ENCODE measurements around the gene ANXA10.

DNA sequence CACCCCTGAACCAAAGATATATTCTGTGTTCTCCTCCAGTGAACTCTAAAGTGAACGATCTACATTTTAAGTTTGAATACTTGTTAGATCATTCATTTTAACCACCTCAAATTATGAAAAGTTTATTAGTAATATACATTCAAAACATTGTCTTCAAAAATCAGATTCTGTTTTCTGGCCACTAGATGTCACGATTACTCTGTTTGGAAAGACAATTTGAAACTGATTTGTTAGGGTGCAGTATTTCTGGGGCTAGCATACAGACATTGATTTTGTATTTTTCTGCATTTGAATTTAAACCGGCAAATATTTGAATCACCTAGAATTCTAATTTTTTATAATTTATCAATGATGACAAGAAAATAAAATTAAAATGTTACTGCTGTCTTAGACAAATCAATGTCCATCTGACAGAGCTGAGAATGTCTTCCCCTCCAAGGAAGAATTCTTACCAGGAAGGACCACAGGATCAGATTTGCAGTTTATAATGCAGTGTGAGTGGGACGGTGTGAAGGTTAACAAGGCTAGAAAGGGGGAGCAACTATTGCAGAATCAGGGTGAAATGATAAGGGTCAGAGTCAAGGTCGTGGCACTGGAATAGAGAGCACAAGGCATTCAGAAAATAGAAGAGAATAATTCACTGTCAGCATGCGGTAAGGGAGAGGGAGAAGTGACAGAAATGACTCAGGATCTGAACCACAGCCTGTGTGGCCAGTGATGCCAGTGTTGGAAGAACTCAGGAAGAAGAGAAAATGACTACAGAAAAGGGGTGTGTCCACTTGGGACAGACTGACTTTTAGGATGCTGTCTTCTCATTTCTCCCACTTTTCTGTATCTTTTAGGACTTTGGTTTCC lies 91.6 kb downstream of the ANXA10 start:
- TF ChIP-seq TAF1 (IDR thresholded peaks at IDR 0.05; ENCODE audit: low read depth, low read length) (no peak), SPI1 (IDR thresholded peaks at IDR 0.05; ENCODE audit: low read depth, low read length) (no peak), POU2F2 (IDR thresholded peaks at IDR 0.05; ENCODE audit: low read depth, low read length) (no peak), POLR2A (IDR thresholded peaks at IDR 0.05; ENCODE audit: low read depth, low read length) (no peak)
